Left cardiac atrium (tissue), 4 donors: ENCODE measurements around the gene GCM1. TPM values are rescaled to one million over a fixed set of nuclear protein-coding genes. Genes with fewer than 3 reads are reported as not detected.
A peak's percentile ranks its signal among the peaks of the same experiment; 100 is the strongest.

Experiments
- ATAC-seq, 2 donors: fragments of 200-7000 bp; cut with Tn5 transposase; one replicate each; pipeline ENCODE4 v1.9.1; 2020; ENCODE audit warnings: mild to moderate bottlenecking in 2 of 2, moderate library complexity in 2 of 2
- DNase-seq: peaks from one replicate; pipeline ENCODE4 v3.0.0-alpha.2; 2020
- intact Hi-C, 2 donors: fragments of 100-400 bp; cut with DNase I; formaldehyde crosslinking; loops; one replicate each; pipeline versions ENCODE4 v1.14.1 to v1.15.1; 2022 to 2023
- total RNA-seq, 2 donors: library from RNA; stranded (reverse); fragmentation: NEBNext Ultra II Directional; extraction: Animal tissue kit (Norgen Biotek cat#: 25700); gene quantifications; one replicate each; pipeline ENCODE4 v1.2.1, GENCODE V29; 2021
- donor health status: DM: no; HTN: yes; CAD: no.
- donor health status: DM: no; HTN: yes; CAD: no; lungs with severe emphysema.
- donor health status: DM: yes; HTN: yes; CAD: no.
- donor health status: Dilated cardiomyopathy.

Gene GCM1
- total RNA-seq, 2 donors from 2014 or later = 0.08 TPM; not detected in 1

- intact Hi-C loops = no loop called here
- no peak for DNase-seq
- ATAC-seq = no peak
Observed at GRCh38 chr6:53113742-53114141, 34.9 kb downstream of the GCM1 start.

DNA sequence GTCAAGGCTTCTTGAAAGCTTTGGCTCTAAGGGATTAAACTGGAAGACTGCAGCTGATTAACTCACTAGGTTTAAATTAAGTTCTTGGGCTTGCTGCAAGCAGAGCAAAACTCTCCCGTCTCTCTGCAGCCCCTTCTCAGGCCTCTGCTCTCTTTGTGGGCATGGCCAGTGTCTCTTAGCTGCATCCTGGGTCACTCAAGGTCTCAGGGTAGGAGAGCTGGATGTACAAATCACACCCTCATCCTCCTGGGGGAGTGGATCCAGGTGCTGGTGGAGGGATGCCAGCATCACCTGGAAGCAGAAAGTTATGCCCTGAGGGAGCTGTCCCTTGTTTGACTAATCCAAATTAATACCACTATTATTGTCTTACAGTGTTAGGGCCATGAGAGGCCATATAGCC is 35.8 kb downstream of the GCM1 start:
- no peak for ATAC-seq
- intact Hi-C loops = no loop called here

DNA sequence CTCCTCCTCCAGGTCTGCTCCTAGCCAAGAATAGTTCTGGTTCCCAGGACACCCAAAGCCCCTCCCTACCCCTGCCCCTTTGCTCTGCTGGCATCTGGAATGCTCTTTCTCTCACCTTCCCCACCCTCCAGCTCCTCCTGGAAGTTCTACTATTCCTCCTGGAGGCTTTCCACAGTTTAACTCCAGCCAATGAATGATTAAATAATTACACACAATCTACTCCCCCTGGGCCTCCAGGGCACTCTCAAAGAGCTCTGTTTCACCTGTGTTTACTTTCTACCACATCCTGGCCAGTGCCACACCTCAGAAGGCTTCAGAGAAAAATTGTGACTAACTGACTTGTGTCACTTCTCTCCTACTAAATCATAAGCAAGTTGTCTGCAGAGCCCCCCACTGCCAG is 36.2 kb downstream of the GCM1 start:
- ATAC-seq (no peak), DNase-seq (no peak)
- intact Hi-C loops = no loop called here

More for the DNA sequence above, 35.8 kb downstream of the GCM1 start:
- no peak for DNase-seq

DNA sequence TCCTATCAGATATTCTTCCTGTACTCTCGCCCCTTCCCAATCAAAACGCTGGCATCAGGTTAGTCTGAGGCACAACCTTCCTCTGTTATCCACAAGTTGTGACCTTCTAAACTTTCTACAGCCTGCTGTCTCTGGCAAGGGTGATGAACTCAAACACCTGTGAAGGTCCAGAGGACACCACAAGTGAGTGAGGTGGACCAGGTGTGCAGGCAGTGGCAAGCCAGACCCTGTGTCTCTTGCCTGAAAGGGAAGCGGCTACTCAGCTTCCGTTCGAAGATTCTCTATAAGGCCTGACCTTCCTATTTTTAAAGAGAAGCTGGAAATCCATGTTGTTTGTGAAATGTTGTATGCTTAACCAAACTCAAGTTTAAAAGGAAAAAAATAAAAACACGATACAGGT is 36.8 kb downstream of the GCM1 start:
- ATAC-seq (no peak), DNase-seq (no peak)
- intact Hi-C loops = no loop called here

DNA sequence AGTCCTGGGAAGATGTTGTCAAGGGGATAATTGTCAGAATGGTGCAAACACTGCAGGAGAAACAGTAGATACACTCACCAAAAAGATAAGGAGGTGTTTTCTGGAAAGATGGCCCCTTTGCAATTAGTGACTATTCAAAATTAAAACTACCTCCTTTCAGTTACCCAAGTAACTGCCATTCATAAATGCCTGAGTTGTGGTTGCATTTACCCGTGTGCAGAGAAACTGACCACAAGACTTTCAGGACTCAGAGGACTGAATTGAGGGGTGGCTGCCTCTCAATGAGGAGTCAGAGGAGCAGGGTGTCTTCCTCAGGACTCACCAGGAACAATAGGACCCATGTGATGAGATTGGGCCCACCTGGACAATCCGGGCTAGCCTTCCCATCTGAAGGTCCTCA is 39.0 kb downstream of the GCM1 start:
- ATAC-seq (no peak), DNase-seq (no peak)
- intact Hi-C loops = no loop called here

DNA sequence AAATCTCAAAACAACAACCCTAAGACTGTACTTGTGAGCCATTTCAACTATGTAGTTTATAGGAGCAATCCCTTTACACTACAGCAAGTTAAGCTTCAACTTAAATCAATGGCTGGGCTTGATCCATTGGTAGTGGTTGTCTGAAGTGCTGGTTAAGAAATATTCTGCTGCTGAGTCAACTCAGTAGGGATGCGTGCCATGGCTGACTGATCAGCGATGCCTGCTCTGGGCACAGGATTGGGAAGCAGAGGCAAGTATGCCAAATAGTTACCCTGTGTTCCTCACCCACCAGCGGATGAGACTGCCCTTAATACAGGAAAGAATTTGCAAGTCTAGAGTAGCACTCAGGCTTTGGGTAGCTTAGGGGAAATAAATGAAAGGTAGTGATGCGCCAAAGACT is 41.5 kb downstream of the GCM1 start:
- ATAC-seq (no peak), DNase-seq (no peak)
- intact Hi-C loops = no loop called here

- intact Hi-C loops = no loop called here
- DNase-seq = no peak
- no peak for ATAC-seq
Observed at GRCh38 chr6:53104916-53105315, 43.7 kb downstream of the GCM1 start.

DNA sequence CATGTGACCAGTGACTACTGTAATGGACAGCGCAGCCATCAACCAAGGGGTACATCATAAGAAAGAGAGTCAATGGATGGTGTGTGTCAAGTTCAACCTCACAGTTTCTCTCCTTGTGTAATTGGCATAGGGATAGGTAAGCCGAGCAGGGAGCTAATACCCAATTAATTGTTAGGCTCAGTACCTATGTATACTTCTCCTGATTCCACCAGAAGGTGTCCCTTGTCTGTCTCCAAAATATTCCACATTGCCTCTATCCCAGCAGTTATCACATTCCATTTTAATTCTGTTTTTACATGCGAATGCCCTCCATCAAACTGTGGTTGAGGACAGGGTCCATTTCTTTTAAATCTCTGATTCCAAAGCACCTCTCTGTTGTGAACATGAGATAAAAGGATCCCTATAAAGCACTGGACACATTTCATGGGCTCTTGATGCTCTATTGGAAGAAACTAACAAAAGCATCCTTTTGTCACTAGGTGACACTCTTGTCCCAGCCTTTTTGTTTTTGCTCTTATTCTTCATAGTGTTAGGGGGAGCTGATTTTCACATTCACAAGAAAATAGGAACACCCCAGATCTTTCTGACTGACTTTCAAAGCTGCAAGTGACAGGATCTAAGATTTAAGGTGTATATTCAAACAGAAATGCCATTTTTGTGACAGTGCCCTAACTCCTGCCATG is 44.5 kb downstream of the GCM1 start:
- intact Hi-C loops = no loop called here
- DNase-seq = no peak
- no peak for ATAC-seq

DNA sequence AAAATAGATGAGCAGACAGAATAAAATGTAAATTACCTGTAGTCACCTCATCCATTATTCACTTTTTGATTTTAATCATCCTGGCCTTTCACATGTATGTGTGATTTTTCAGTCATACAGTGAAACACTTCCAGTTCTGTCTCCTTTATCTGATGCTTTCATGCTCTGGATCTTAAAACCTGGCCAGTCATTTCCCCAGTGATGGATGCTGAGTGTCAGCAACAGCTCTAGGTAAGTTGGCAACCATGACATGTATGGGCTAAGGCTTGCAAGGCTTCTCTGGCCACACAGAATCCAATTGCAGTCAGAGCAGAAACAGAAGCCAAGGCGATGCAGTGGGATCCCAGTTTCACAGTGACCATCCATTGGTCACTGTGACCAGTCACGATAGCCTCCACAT is 47.6 kb downstream of the GCM1 start:
- intact Hi-C loops = no loop called here
- ATAC-seq (no peak), DNase-seq (no peak)

DNA sequence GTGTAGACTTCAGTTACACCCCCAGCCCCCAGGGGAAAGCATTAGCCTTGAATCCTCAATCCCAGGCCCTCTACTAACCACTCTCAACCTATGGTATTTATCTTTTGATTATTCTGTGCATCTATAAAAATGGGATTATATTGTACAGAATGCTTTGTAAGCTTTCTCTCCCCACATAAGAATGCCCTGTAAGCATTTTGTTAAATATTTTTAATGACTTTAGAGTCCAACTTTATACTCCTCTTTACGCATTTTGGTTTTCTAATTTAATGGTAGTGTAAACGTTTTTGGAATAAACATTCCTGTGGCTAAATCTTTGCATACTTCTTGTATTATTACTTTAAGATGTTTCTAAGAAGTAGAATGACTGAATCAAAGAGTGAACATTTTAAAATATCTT is 48.1 kb downstream of the GCM1 start:
- intact Hi-C loops = no loop called here
- ATAC-seq (no peak), DNase-seq (no peak)

GRCh38 chr6:53095716-53096115 is 52.9 kb downstream of the GCM1 start:
- intact Hi-C loops = no loop called here
- ATAC-seq = no peak
- DNase-seq = no peak

- ATAC-seq (no peak), DNase-seq (no peak)
- intact Hi-C loops = no loop called here
Observed at GRCh38 chr6:53095270-53095669, 53.4 kb downstream of the GCM1 start.

DNA sequence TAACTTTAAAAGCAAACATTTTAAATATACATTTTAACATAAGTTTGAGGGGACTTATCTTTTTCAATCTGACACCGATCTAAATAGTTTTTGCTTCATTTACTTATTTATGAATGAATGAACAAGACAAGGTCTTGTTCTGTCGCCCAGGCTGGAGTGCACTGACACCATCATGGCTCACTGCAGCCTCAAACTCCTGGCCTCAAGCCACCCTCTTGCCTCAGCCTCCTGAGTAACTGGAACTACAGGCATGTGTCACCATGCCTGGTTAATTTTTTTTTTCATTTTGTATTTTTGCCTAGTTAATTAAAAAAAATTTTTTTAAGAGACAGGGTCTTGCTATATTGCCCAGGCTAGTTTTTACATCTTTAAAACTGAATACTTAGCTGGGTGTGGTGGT is 58.1 kb downstream of the GCM1 start:
- intact Hi-C loops = no loop called here
- DNase-seq (peak; percentile 41), ATAC-seq (no peak)

- DNase-seq (no peak), ATAC-seq (no peak)
- intact Hi-C loops = no loop called here
Observed at GRCh38 chr6:53089948-53090347, 58.7 kb downstream of the GCM1 start.

DNA sequence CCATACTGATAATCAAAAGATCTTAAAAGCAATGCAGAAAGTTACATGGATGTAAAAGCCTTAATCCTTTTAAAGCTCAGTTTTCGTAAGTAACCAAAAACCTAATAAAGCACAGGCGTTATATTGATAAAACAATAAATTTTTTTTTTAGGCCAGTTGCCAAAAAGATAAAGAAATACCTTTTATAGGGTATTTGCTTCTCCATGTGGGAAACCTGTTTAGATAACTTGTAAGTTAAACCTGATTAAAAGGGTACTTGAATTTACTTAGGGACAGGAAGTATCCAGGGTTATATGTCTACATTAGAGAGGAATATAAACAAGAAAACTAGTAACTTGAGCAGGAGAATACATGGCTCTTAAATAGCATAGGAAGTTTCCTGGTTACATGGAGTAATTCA is 62.3 kb downstream of the GCM1 start:
- ATAC-seq (no peak), DNase-seq (no peak)
- intact Hi-C loops = no loop called here

GRCh38 chr6:53080813-53081212 is 67.8 kb downstream of the GCM1 start:
- intact Hi-C loops = no loop called here
- DNase-seq (no peak), ATAC-seq (no peak)

Other genes starting within 250 kb of the GCM1 start
- not detected for gene GSTA3, start 239.1 kb downstream of the GCM1 start, total RNA-seq
- gene GSTA4, start 153.6 kb downstream of the GCM1 start, total RNA-seq = 10 to 100 TPM; 10.3 to 12.1 TPM
- 1 to 10 TPM; 5.3 to 8.2 TPM for gene CILK1, start 87.0 kb downstream of the GCM1 start, total RNA-seq
- 10 to 100 TPM; 67.7 to 91.8 TPM for gene FBXO9, start 83.4 kb downstream of the GCM1 start, total RNA-seq
- gene ELOVL5, start 200.1 kb upstream of the GCM1 start, total RNA-seq = 100 to 1,000 TPM in 1 of 2 donors, 10 to 100 TPM in 1; 66.6 to 106 TPM